GM21723 (cell line): ENCODE results near the gene PUS7L.
"Not testable (repeated sequence)": the region's sequence is repeated elsewhere in the genome, so short reads cannot be mapped to it uniquely, and the experiment has no call there.

Source experiments
- ATAC-seq: cut with Tn5 transposase; IDR thresholded peaks from one replicate; pipeline ENCODE4 v1.9.1; 2021; ENCODE audit warnings: mild to moderate bottlenecking, moderate library complexity; ENCODE audit not compliant: unreplicated experiment

The PUS7L gene

GRCh38 chr12:43751360-43751759 is 7.2 kb downstream of the PUS7L start:
- not testable (repeated sequence) for ATAC-seq

GRCh38 chr12:43750814-43751213 is 7.8 kb downstream of the PUS7L start:
- ATAC-seq = no peak

GRCh38 chr12:43749016-43749415 is 9.6 kb downstream of the PUS7L start:
- ATAC-seq = no peak

GRCh38 chr12:43744826-43745225 is 13.8 kb downstream of the PUS7L start:
- no peak for ATAC-seq

- no peak for ATAC-seq
Observed at GRCh38 chr12:43742106-43742505, 16.5 kb downstream of the PUS7L start.

- ATAC-seq = peak; percentile 71
Observed at GRCh38 chr12:43740511-43741100, 18.0 kb downstream of the PUS7L start.

- no peak for ATAC-seq
Observed at GRCh38 chr12:43737646-43738045, 20.9 kb downstream of the PUS7L start.

GRCh38 chr12:43736927-43737440 is 21.6 kb downstream of the PUS7L start:
- ATAC-seq = no peak

- no peak for ATAC-seq
Observed at GRCh38 chr12:43733687-43734086, 24.9 kb downstream of the PUS7L start.

- no peak for ATAC-seq
Observed at GRCh38 chr12:43730283-43730682, 28.3 kb downstream of the PUS7L start.

- no peak for ATAC-seq
Observed at GRCh38 chr12:43728698-43729097, 29.9 kb downstream of the PUS7L start.

- no peak for ATAC-seq
Observed at GRCh38 chr12:43728117-43728516, 30.5 kb downstream of the PUS7L start.

GRCh38 chr12:43723134-43723533 is 35.5 kb downstream of the PUS7L start:
- no peak for ATAC-seq

GRCh38 chr12:43722621-43723020 is 36.0 kb downstream of the PUS7L start:
- no peak for ATAC-seq

GRCh38 chr12:43711348-43711747 is 47.2 kb downstream of the PUS7L start:
- no peak for ATAC-seq

GRCh38 chr12:43703772-43704171 is 54.8 kb downstream of the PUS7L start:
- ATAC-seq = not testable (repeated sequence)

- not testable (repeated sequence) for ATAC-seq
Observed at GRCh38 chr12:43701194-43701593, 57.4 kb downstream of the PUS7L start.

- no peak for ATAC-seq
Observed at GRCh38 chr12:43696154-43696553, 62.4 kb downstream of the PUS7L start.

GRCh38 chr12:43694879-43695278 is 63.7 kb downstream of the PUS7L start:
- no peak for ATAC-seq

- ATAC-seq = no peak
Observed at GRCh38 chr12:43692064-43692463, 66.5 kb downstream of the PUS7L start.

GRCh38 chr12:43685491-43685890 is 73.1 kb downstream of the PUS7L start:
- not testable (repeated sequence) for ATAC-seq

GRCh38 chr12:43676183-43676813 is 82.3 kb downstream of the PUS7L start:
- peak; percentile 91 for ATAC-seq
